Stomach (tissue), 4 donors: ENCODE results near the gene FOXJ2.

Experiments
- EP300 ChIP-seq: sonication (generic); formaldehyde crosslinking; IDR thresholded peaks from one replicate; pipeline ENCODE4 v1.6.1; 2017; ENCODE audit warnings: antibody characterized with exemption
- POLR2AphosphoS5 ChIP-seq, 3 donors: sonication (generic); formaldehyde crosslinking; IDR thresholded peaks; one replicate each; pipeline ENCODE4 v1.6.1; 2016; ENCODE audit warnings: antibody characterized with exemption in 3 of 3

DNA sequence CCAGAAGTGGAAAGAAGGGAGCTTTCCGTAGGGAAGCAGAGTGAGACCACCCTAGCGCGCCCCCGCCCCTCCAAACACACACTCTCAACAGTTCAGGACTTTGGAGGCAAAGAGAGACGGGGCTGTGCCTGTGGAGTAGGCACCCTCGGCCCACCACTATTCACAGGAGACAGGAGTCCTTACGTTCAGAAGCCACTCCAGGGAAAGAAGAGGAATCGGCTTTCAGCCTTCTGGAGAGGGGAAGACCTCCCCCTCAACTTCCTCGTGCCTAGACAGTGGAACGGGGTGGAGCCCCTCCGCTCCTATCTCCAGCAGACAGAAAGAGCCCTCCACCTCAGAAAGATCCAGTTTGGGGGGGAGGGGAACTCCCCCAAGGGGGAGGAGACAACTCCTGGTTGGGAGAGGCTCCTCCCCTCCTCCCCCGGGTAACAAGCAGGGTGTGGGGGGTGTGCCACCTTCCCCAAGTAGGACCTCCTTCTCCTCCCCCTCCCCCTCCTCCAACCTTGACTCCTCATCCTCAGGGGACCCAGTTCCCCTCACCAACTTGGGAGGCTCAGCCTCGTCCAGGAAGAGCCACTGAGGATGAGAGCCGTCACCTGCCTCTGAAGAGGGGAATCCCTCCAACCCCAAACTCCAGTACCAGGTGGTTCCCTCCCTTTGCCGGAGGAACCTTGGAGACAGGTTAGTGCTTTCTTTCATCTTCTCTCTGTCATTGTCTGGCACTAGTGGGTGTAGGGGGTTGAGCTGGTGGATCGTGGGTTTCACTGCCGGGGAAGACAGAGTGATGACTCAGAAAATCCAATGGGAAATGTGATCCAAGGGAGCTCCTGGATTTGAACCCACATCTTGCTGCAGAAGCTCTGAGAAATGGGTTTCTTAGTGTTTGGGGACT lies 883 bp downstream of the FOXJ2 start:
- TF ChIP-seq POLR2AphosphoS5 (IDR thresholded peaks at IDR 0.05) = no peak
- no peak for TF ChIP-seq EP300
